GM19468 (cell line): ENCODE results near the gene BZW1.

ENCODE experiments used
- ATAC-seq: cut with Tn5 transposase; IDR thresholded peaks from one replicate; pipeline ENCODE4 v1.9.1; 2021; ENCODE audit warnings: mild to moderate bottlenecking, moderate library complexity, moderate number of reproducible peaks; ENCODE audit not compliant: unreplicated experiment; ENCODE audit errors: extremely low read depth

The BZW1 gene

DNA sequence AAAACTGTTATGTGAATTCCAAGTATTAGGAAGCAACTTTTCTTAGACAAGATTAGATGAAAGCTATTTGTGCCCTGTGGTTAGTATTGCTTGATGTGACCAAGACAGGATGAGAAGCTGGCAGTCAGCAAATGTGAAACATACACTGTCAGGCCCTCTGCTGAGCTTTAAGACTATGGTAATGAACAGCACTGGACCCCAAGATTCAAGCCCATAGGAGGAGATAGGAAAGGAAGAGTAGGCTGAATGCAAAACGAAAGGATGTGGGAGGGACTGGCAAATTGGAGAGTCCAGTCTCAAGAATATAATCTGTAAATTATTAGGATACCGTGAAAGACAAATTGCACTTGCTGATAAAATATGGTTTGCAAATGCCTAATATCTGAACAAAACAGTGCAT, 16.4 kb downstream of the BZW1 start:
- no peak for ATAC-seq

DNA sequence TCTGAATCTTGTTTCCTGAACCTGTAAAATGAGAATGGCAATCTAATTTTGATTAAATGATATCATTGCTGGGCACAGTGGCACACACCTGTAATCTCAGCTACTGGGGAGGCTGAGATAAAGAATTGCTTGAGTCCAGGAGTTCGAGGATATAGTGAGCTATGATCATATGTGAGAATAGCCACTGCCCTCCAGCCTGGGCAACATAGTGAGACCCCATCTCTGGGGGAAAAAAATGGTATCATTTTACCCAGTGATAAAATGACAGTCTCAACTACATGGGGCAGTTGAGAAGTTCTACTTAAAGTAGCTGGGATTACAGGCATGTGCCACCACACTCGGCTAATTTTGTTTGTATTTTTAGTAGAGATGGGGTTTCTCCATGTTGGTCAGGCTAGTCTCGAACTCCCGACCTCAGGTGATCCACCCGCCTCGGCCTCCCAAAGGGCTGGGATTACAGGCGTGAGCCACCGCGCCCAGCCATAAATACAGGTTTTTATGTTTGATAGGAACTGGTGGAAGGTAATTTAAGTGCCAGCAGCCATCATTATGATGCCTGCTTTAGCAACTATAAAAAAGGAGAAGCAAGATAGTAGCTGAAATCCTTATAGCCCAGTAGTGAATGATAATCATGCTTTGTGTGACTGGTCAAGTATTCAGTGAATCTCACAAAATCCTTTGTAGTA, 17.0 kb downstream of the BZW1 start:
- ATAC-seq, result no peak

DNA sequence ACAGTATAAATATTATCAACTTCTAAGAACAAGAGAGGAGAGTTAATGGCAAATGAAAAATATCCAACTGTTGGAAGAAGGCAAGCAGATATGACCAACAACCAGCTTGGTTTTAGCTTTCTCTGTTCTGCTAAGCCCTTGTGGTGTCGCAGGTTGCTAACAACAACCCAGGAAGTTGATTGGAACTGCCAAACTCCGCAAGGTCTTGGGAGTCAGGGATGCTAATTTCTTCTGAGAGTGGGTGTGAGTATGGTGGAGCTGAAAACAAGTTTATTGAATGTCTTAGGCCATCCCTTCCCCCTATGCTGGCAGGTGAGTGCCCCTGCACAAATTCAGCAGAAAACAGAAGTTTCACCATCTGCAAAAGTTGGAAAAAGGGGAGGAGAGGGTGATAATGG, 17.5 kb downstream of the BZW1 start:
- no peak for ATAC-seq

DNA sequence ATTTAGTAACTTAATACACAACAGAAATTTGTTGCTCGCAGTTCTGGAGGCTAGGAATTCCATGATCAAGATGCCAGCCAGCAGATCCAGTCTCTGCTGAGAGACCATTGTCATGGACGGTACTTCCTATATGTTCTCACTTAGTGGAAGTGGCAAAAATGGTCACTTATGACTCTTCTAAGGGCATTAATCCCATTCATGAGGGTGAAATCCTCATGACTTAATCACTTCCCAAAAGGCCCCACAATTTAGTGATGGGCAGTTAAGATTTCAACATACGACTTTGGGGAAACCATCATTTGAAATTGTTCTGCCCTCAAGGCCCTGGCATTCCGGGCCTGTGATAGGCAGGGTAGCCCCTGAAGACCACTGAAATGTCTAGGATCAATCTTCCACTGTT, 23.0 kb downstream of the BZW1 start:
- ATAC-seq, result no peak

DNA sequence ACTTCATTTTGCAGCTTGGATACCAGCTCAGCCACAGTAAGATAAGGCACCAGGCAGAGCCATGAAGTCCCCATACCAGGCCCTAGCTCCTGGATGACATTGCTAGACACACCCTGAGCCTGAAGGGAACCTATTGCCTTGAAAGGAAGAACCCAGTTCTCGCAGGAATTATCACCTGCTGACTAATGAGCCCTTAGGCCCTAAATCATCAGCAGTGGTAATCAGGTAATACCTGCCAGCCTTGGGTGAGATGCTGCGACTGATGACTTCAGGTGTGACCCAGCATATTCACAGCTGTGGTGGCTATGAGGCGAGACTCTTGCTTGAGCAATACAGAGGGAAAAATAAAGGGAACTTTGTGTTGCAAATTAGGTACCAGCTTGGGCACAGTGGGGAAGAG, 27.8 kb downstream of the BZW1 start:
- no peak for ATAC-seq

DNA sequence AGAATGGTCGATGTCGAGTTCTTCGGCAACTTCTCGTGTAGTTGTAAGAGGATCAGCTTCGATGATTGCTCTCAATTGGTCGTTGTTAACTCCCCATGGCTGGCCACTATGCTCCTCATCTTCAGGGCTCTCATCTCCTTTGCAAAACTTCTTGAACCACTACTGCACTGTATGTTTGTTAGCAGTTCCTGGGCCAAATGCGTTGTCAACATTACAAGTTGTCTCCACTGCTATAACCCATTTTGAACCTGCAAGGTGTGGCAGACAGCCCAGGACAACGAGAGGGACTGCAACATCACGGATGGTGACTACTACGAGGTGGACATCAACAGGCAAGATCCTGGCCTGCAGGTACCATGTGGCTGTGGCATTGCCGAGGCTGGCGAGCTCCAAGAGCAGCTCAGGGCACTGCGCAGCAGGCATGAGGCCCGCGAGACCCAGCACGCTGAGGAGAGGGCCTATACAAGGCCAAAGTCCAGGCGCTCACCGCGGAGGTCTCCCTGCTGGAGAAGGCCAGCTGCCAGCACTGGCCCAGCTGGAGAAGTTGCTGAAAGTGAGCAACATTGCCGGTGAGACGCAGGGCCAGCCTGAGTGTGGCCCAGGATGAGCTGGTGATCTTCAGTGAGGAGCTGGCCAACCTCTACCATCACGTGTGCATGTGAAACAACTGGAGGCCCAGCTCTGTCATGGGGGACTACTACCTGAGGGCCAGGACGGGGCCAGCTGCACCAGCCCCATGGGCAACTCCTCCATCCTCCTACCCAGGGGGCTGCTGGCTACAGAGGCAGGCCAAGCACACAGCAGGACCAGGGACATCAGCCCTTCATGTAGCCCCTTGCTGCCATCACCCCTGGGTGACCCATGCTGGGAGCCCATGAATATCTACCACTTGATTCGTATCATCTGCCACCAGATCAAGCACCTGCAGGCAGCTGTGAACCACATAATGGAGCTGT, 32.6 kb downstream of the BZW1 start:
- ATAC-seq, result no peak

DNA sequence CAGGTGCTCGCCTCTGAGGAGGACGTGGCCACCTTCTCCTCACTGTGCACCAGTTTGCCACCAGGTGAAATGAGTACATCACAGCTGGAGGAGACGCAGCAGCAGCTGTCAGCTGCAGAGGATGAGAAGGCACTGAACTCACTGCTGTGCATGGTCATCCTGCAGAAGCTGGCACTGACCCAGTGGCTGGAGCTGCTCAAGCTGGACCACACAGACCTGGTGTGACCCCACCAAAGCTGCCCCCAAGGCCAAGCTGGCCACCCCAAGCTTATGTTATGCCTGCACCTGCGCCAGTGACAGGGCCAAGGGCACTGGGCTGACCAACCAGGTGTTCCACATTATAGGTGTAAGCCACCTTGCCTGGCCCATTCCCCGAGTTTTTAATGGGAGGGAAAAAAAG, 33.5 kb downstream of the BZW1 start:
- ATAC-seq, result no peak

DNA sequence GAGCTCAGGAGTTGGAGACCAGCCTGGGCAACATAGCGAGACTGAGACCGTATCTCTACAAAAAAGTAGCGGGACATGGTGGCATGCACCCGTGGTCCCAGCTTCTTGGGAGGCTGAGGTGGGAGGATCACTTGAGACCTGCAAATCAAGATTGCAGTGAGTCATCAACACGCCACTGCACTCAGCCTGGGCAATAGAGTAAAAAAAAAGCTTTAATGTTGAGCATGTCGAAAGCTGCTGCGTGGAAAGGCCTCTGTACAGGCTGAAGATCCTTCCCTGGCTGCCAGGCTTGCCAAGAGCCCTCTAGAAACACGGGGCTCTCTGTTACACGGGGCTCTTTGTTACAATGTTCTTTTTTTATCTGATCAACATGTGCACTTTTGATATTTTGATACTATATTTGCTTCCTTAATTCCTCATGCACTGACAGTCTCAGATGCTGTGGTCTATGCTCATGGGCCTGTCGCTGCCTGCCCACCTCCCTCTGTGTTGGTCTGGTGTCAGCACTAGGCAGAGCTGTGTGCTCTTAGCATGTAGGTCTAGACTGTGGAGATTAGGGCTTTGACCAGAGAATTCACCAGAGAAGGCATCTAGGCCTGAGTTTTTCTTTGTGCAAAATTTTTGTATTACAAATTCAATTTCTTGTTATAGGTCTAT, 34.1 kb downstream of the BZW1 start:
- ATAC-seq, result no peak

DNA sequence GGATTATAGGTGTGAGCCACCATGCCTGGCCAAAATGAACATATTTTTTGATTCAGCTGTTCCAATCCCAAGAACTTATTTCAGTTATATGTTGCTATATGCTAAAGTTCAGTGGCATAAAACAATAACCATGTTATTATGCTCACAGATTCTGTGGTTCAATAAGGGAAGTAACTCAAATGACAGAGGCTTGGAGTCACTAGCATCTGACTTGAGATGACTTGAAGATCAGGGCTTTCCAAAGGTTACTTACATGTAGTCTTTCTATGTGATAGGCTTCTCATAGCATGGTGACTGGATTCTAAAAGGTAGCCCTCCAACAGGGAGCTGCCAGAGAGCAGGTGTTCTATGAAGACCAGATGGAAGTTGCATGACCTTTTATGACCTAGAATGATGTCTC, 35.6 kb downstream of the BZW1 start:
- ATAC-seq, result no peak

DNA sequence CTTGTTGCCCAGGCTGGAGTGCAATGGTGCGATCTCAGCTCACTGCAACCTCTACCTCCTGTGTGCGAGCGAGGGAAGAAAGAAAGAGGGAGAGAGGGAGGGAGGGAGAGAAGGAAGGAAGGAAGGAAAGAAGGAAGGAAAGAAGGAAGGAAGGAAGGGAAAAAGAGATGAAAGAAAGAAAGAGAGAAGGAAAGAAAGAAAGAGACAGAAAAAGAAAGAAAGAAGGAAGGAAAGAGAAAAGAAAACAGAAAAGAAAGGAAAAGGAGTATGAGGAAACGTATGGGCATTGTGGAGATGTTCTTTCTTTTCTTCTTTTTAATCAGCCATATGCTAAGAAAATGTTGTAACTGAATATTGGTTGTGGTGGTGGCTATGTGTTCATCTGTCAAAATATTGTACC, 36.2 kb downstream of the BZW1 start:
- no peak for ATAC-seq

DNA sequence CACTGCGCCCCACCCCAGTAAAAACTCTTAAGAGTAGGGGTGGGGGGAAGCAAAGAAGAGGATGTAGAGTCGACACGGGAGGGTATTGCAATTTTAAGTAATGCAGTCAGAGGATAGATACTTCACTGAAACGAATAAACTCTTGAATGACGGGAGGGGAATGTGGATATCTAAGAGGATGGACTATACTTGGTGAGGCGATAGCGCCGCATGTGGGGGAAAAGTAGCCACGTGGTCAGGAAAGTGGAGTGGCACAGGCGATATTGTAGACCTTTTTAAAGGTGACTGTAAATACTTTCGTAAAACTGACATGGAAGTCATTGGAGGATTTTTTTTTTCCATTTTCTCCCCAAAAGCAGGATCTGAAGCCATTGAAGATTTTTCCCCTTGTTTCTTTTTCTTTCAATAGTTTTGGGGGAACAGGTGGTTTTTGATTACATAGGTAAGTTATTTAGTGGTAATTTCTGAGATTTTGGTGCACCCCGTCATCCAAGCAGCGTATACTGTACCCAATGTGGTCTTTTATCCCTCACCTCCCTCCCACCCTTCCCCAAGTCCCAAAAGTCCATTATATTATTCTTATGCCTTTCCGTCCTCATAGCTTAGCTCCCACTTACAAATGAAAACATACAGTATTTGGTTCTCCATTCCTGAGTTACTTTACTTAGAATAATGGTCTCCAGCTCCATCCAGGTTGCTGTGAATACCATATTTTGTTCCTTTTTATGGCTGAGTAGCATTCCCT, 39.0 kb downstream of the BZW1 start:
- no peak for ATAC-seq

DNA sequence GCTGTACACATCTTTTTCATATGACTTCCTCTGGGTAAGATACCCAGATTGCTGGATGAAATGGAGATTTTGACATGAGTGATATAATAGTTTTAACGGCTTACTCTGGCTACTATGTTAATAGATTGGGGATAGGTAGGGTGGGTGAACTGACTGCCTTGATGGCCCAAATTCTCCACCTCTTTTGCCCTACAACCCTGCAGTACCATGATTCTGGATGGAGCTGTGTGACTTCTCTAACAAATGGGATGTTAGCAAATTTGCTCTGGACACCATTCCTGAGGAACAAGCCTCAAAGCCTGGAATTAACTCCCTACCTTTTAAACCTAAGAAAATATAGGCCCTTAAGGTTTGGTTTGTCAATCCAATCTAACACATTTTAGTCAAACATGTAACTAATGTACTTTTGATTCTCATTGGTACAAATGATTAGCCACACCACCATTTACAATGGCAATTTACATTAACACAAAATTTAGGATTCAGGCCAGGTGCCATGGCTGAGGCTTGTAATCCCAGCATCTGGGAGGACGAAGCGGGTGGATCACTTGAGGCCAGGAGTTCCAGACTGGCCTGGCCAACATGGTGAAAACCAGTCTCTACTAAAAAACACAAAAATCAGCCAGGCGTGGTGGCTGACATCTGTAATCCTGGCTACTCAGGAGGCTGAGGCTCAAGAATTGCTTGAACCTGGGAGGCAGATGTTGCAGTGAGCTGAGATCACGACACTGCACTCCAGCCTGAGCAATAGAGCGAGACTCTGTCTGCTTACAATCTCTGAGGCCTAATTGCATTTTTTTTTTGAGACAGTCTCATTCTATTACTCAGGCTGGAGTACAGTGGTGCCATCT, 39.9 kb downstream of the BZW1 start:
- no peak for ATAC-seq

DNA sequence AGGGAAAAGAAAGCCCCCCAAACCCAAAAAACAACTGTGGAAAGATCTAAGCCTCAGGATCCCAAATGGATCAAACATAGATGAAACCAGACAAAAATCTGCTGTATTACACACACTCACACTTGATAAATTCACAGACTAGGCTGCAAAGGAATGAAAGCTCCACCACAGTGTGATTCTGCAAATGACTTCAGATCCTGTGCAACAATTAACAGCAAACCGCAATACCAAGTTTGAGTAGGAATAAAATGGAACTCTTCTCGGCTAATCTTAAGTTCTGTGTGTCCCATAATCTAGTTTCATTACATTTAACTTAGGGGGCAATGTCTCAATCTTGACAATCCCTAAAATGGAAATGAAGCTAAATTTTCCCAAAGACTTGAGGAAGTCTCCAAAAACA, 40.9 kb downstream of the BZW1 start:
- no peak for ATAC-seq

DNA sequence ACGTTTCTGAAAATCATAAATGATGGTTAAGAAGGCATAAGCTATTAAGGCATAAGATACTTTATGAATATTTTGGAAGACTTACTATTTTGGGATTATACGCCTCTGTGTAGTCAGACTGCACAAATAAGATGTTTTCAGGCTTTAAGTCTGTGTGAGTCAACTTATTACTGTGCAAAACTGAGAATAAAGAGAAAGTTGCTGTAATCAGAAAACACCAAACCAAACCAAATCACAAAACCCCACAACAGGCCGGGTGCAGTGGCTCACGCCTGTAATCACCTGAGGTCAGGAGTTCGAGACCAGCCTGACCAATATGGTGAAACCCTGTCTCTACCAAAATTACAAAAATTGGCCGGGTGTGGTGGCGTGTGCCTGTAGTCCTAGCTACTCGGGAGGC, 45.1 kb downstream of the BZW1 start:
- ATAC-seq, result no peak

DNA sequence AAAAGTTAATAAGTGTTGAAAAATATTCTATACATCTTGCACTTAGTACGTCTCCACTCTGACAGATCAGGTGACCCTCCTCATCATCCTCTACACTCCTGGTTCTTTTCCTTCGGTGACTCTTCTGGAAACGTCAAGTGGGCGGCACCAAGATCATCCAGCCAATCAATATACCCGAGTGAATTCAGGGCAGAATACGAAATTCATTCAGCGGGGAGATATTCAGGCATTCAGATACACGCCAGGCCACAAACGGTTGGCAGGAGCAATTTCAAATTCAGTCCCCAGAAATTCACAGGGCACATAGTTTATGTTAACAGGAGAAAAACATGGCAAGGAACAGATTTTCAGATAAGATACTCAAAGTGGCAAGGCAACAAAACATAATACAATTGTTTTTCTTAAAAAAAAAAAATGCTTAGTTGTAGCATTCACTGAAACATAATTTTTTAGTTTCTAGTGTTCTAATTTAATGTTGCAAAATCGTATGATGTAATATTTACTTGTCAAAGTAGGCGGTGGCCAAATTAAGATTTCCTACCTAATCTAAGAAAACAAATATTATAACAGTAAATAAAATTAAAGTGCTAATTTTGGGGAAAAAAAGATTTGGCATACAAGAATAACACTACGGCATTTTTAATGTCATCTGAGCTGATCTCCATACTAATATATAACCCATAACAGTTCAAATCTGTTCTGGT, 48.5 kb downstream of the BZW1 start:
- no peak for ATAC-seq

DNA sequence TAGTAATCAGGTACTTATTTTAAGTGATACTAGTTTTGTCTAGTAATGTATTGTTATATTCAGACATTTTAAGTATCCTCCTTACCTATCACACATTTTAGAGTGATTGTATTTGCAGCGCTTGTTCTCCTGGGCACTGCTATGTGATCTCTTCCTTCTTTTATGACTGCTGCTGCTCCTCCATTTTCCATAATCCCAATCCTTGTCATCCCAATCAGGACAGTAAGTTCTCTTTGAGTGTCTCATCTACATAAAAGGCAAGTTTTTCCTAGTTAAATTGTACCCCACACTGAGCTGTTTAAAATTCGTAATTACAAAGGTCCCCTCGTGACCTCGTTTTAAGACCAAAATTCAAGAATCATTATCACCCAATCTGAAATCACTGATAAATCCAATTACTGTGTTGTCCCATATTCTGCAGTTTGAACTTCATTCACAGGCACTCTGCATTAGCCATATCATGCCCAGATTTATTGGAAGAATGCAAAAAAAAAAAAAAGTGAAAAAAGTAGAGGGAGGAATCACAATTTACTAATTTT, 50.0 kb downstream of the BZW1 start:
- no peak for ATAC-seq

DNA sequence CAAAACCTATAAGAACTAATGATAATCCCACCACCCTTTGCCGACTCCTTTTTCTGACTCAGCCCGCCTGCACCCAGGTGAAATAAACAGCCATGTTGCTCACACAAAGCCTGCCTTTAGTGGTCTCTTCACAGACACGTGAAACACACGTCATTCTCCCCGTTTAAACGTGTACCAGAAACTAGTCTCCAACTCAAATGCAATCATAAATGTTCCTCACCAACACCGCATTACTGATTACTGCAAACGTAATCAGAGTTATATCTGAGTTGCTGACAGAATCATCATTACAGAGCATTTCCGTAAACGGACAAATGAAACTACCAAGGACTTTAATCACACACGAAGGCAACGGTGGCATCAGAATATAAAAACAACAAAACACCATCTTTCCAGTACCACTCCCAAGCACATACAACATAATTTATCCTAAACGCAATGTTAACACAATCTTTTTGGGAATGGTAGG, 50.9 kb downstream of the BZW1 start:
- ATAC-seq, result no peak

DNA sequence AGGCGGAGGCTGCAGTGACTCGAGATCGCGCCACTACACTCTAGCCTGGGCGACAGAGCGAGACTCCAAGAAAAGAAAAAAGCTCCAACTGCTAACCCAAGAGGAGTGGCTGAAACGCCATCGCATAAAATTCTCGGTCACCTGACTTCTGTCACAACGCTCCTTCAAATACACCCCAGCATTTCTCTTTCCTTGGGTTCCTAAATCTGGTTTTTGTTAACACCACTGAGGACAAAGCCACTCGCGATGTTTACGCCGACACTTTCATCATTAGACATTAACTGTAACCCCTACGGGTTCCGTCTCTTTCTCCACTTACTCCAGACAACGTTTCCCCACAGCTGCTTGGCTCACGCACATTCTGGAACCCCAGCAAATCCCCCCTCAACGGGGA, 52.1 kb downstream of the BZW1 start:
- ATAC-seq, result no peak
